NAMALWA (cell line): ENCODE data around the gene ILKAP.

Experiments used
- DNase-seq: peaks from one replicate; pipeline ENCODE4 v3.0.0-alpha.2; 2015; ENCODE audit warnings: low spot score

The ILKAP gene

DNA sequence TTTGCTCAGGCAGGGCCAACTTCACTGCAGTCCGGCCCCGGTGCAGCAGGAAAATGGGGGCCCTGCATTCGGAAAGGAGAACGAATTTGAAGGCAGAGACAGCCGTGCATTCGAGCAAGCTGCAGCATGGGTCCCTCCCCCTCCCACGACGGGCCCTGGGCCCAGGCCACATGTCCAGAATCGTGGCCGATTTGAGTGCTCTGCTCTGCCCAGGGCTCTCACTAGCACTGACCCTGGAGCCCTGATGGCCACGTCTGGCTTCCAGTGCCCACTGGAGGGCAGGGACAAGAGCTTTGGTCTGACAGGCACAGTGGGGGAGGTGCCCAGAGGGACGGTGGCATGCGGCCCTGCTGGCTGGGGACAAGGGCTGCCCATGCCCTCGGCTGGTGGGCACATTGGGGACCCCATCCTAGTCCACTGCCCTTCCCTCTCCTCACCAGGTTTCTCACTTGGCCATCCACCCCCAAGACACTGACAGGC is 79.5 kb downstream of the ILKAP start:
- DNase-seq = no peak

DNA sequence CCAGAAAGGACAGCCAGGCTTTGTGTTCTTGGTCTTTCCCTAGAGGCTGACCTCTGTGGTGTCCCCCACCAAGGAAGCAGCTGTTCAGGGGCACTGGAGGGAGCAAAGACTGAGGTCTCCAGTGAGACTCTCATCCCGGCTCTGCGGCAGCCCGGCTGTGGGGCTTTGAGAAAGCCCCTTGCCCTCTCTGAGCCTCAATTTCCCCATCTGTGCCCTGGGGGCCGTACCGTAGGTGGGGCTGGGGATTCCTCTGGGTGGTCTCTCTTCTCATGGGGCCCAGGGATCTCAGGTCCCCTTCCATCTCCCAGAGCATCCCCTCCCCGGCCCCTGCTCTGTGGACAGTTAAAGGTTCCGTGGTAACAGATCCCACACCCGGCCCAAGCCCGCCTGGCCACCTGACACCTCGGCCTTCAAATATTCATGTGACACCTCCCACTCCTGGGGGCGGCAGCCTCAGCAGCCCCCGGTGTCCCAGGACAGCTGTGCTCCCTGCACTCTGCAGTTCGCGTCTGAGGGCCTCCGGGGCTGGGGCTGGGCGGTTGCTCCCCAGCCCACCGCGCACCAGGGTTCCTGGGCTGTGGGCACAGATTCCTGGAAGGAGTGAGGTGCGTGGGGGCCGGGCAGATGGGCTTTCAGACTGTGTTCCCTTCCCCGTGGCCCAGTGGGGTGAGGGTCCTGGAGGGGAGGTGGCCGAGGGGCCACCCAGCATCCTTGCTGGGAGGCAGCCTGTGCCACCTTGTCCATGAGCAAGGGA is 80.1 kb downstream of the ILKAP start:
- DNase-seq = no peak

DNA sequence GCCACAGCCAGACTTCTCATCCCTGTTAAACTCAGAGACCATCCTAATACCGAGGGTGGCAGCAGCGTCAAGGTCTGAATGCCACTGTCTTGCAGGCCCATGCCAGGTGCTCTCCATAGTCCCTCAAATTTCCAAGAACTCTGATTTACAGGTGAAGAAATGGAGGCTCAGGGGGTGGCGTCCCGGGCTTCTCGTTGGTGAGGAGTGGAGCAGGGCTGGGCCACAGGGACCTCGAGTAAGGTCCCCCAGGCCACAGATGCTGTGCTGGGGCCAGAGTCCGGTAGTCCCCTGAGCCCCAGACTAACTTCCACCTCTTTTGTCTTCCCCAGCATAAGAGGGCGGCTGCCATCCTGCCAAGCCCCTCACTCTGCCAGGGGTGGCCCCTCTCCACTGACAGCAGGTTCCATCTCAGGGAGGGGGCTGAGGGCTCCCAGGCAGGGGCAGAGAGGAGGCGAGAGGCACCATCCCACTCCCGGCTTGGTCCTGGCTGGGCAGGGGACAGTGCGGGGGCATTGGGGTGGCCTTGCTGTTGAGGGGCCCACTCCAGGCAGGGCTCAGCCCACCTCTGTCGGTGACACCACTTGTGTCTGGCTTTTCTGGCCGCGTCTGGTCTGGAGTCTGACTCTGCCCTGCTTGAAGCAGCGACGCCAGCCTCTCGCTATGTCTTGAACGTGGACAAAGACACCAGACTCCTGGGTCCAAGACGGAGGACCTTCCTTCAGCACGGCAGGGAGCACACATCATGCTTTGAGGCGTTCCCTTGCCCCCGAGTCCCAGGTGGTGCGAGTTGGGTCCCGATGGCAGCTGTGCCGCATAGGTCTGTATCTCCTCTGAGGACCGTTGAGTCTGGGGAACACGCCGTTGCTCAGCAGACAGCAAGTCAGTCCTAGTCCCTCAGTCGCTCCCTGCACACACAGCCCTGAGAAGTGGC is 80.9 kb downstream of the ILKAP start:
- no peak for DNase-seq

DNA sequence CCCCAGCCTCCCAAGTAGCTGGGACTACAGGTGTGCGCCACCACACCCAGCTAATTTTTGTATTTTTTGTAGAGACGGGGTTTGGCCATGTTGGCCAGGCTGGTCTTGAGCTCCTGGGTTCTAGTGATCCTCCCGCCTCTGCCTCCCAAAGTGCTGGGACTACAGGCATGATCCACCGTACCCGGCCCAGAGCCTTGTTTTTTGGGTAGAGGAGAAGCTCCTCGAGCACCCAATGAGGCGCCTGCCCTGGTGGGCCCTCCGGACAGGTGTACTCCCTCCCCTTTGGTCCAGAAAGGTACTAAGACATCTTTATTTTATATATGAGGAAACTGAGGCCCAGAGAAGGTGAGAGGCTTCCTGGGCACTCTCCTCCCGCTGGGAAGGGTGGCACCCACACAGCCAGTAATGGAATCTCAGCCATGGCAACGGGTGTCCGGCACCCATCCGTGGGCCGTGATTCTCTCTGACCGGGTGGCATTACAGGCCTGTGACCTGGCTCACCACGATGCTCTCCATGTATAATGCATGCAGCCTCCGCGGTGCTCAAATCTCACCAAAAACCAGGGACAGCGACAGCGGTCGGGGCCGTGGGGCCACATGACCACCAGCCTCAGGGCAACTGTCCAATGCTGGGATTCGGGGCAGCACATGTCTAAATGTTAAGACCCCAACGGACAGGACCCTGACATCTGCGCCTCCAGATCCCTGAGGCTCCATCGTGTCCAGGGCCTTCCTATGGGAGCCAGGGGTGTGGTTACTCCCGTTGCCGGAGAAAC is 81.8 kb downstream of the ILKAP start:
- DNase-seq = no peak

DNA sequence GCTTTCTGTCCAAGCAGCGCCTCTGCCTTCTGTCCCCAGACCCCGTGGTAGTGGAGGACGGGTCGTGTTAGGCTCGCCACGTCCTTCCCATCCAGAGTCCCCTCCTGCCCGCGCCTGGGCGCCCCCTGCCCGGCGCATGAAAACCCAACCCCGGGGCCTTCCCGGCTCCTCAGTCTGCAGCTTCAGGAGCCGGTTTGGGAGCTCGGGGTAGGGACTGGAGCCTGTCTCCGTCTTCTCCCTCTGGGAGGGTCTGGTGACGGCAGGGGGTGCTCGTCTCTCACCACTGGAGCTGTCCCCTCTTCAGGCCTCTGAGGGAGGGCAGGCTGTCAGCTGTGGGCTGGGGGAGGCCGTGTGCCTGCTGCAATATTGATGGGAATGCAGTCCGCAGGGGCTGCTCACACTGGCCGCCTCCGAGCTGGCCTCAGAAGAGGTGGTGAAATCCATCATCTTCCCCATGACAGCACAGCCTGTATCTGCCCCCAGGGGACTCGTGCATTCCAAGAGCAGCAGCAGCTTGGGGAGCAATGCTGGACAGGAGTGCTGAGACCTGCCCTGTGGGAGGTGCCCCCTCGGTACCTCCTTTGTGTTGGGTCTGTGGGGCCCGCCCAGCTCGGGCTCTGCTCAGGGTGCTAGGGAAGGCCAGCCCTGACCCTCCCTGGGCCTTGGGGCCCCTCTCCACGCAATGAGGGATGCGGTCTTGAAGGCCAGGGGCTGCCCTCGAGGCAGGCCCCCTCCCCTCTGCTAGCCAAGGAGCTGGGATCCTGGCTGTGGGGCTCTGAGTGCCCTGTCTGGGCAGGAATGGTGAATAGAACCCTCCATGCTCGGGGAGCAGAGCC is 82.8 kb downstream of the ILKAP start:
- no peak for DNase-seq
